Neural cell (in vitro differentiated cells): ENCODE measurements around the gene MARCHF9.

Experiments
- CTCF ChIP-seq: fragments of 450-650 bp; IDR thresholded peaks from 2 replicates; pipeline ENCODE4 v1.5.1; 2014; ENCODE audit warnings: antibody characterized with exemption, mild to moderate bottlenecking, moderate library complexity; ENCODE audit not compliant: poor library complexity, severe bottlenecking
- EZH2 ChIP-seq: fragments of 200-600, 300-800 bp; shearing (Covaris generic), sonication (generic); IDR thresholded peaks from 2 replicates; pipeline ENCODE4 v1.6.1; 2014; ENCODE audit warnings: antibody characterized with exemption, low read length, borderline replicate concordance, mild to moderate bottlenecking; ENCODE audit not compliant: insufficient read depth, poor library complexity, severe bottlenecking
- POLR2AphosphoS5 ChIP-seq: IDR thresholded peaks from 2 replicates; pipeline ENCODE4 v1.6.1; 2012
- RAD21 ChIP-seq: fragments of 450-650 bp; conservative IDR thresholded peaks from 2 replicates; pipeline ENCODE4 v1.6.1; 2014; ENCODE audit warnings: antibody characterized with exemption, mild to moderate bottlenecking, moderate library complexity

GRCh38 chr12:57724936-57725740 is 29.8 kb upstream of the MARCHF9 start:
- TF ChIP-seq EZH2 (no peak), CTCF (no peak), POLR2AphosphoS5 (no peak), RAD21 (no peak)
